ENCODE data around the gene BAD.
A peak's percentile ranks its signal among the peaks of the same experiment; 100 is the strongest.
"Not testable (repeated sequence)": the region's sequence is repeated elsewhere in the genome, so short reads cannot be mapped to it uniquely, and the experiment has no call there.

BAD gene

DNA sequence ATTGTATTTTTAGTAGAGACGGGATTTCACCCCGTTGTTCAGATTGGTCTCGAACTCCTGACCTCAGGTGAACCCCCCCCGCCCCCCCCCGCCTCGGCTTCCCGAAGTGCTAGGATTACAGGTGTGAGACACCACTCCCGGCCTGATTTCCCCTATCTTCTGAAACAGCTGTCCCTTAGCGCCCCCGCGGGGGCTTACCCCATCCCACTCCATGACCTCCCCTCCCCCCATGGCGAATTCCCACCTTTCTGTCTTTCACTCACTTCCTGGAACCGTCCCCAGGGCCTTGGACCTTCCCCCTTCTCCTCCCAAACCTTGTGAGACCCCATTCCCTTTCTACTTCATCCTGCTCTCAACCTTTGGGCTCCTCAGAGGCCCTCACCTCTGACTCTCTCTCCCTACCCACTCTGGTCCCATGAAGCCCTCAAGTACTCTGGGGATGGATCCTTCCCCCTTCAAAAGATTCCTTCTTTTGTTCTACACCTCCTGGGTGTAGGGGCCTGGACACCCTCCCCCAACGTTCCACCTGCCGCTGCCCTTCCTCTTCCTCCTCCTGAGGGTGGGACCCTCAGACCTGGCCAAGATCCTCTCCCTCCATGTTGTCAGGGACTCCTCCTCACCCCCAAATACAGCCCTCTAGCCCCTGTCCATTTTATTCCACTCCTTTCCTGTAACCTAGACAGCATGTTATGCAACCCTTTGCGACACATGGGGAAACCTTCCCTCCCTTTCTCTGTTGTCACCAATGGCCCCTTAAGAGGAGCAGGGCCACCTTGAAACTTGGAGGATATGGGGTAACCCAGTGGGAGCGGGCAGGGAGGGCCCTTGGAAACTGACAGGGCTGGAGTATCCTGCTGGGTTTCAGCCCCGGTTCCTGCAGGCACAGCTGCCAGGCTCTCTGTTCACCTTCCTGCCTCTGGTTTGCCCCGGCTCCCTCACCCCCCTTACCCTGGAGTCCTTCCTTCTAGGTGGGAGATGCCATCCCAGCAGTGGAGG is 34.6 kb upstream of the BAD start:
- DNase-seq (ENCODE audit: low spot score), result no peak
- TF ChIP-seq, protein P1, sequence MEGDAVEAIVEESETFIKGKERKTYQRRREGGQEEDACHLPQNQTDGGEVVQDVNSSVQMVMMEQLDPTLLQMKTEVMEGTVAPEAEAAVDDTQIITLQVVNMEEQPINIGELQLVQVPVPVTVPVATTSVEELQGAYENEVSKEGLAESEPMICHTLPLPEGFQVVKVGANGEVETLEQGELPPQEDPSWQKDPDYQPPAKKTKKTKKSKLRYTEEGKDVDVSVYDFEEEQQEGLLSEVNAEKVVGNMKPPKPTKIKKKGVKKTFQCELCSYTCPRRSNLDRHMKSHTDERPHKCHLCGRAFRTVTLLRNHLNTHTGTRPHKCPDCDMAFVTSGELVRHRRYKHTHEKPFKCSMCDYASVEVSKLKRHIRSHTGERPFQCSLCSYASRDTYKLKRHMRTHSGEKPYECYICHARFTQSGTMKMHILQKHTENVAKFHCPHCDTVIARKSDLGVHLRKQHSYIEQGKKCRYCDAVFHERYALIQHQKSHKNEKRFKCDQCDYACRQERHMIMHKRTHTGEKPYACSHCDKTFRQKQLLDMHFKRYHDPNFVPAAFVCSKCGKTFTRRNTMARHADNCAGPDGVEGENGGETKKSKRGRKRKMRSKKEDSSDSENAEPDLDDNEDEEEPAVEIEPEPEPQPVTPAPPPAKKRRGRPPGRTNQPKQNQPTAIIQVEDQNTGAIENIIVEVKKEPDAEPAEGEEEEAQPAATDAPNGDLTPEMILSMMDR (IDR thresholded peaks at IDR 0.05; ENCODE audit: borderline replicate concordance, control extremely low read depth, extremely low read depth, insufficient read depth, missing control alignments), result no peak

DNA sequence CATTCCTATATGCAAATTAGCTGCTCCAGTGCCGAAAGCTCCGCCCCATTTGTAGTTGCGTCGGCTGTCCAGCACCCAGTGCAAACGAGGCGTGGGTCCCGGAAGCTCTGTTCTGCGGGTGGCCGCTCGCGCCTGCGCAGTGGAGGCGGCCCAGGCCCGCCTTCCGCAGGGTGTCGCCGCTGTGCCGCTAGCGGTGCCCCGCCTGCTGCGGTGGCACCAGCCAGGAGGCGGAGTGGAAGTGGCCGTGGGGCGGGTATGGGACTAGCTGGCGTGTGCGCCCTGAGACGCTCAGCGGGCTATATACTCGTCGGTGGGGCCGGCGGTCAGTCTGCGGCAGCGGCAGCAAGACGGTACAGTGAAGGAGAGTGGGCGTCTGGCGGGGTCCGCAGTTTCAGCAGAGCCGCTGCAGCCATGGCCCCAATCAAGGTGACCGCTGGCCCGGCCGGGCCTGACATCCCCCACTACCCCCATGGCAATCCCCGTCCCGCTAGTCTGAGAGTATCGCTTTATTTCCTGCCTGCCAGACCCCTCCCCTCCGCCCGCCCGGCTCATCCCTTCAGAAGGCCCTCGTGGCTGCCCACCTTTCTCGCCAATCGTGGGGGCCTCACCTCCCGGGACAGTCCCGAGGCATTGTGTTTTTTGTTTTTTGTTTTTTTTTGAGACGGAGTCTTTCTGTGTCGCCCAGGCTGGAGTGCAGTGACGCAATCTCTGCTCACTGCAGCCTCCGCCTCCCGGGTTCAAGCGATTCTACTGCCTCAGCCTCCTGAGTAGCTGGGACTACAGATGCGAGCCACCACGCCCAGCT is 33.7 kb upstream of the BAD start, which contains the start of gene PRDX5:
Gene PRDX5, plus strand, starts transcription at position 161 of the 805 bp plus-strand sequence. Its CDS starts 95 bp downstream, at position 256.
- TF ChIP-seq, protein P1 (IDR thresholded peaks at IDR 0.05; ENCODE audit: borderline replicate concordance, control extremely low read depth, extremely low read depth, insufficient read depth, missing control alignments), result peak; percentile 54
- DNase-seq (ENCODE audit: low spot score), result peak; percentile 97
- in situ Hi-C loops (cut with MboI; ENCODE audit: low sequenced_read_pairs, unreplicated experiment), result no loop called here

More for the DNA sequence above, 34.6 kb upstream of the BAD start:
- in situ Hi-C loops (cut with MboI; ENCODE audit: low sequenced_read_pairs, unreplicated experiment), result no loop called here

DNA sequence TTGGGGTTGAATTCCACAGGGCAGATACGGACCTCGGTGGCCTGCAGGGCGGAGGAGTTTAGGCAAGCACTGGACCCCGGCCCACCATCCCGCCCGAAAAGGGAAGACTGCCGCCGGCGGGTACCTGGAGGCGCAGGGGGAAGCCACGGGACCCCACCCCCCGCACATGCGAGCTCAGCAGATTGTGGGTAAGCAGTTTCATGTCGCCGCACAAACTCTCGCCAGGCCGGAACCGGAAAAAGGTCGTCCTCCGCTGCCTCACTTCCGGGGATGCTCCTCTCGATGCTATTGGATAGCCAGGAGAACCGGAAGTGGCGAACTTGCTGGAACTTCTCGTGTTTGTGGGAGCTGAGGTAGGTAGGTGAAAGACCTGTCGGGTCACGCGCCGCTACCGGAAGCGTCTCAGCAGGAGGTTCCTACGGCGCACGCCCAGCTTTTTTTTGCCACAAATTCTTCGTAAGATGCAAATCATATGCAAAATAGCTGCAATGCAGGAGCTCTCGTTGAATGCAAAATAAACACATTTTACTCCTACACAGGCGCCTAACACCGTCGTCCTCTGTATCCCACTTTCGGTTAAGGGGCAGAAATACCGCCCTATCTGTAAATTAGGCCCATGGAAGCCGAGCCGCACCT is 33.0 kb upstream of the BAD start, which contains the start of gene TRMT112:
Gene TRMT112, minus strand, starts transcription at position 235 of the 636 bp plus-strand sequence. Its CDS starts 33 bp downstream, at position 202.
- in situ Hi-C loops (cut with MboI; ENCODE audit: low sequenced_read_pairs, unreplicated experiment), result no loop called here
- peak; percentile 93 for DNase-seq (ENCODE audit: low spot score)
- TF ChIP-seq, protein P1 (IDR thresholded peaks at IDR 0.05; ENCODE audit: borderline replicate concordance, control extremely low read depth, extremely low read depth, insufficient read depth, missing control alignments), result no peak

DNA sequence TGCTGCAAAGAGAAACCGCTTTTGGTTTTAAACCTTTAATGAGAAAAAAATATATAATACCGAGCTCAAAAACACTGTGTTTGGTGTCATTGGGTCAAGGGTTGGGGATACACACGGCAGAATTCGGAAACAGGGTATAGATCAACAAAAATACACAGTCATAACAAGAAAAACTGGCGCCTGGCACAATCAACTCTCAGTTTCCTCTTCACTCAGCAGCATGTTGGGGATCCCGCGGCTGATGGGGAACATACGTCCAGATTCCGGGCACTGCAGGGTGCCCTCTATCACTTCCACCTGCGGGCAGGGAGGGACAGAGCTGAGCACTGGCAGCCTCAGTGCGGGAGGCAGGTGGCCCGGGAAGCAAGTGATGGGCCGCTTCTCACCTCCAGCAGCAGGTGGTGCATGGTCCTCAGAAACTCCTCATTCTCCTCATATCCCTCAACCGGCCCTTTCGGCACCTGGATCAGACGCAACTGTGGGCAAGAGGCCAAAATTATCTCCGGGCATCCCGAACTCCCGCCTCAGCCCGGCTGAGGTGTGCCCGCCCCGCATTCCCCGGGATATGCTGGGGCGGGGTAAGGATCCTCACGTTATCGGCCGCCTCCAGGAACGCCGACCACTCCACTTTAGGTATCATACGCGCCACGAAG is 32.3 kb upstream of the BAD start:
- TF ChIP-seq, protein P1 (IDR thresholded peaks at IDR 0.05; ENCODE audit: borderline replicate concordance, control extremely low read depth, extremely low read depth, insufficient read depth, missing control alignments), result no peak
- in situ Hi-C loops (cut with MboI; ENCODE audit: low sequenced_read_pairs, unreplicated experiment), result no loop called here
- no peak for DNase-seq (ENCODE audit: low spot score)

DNA sequence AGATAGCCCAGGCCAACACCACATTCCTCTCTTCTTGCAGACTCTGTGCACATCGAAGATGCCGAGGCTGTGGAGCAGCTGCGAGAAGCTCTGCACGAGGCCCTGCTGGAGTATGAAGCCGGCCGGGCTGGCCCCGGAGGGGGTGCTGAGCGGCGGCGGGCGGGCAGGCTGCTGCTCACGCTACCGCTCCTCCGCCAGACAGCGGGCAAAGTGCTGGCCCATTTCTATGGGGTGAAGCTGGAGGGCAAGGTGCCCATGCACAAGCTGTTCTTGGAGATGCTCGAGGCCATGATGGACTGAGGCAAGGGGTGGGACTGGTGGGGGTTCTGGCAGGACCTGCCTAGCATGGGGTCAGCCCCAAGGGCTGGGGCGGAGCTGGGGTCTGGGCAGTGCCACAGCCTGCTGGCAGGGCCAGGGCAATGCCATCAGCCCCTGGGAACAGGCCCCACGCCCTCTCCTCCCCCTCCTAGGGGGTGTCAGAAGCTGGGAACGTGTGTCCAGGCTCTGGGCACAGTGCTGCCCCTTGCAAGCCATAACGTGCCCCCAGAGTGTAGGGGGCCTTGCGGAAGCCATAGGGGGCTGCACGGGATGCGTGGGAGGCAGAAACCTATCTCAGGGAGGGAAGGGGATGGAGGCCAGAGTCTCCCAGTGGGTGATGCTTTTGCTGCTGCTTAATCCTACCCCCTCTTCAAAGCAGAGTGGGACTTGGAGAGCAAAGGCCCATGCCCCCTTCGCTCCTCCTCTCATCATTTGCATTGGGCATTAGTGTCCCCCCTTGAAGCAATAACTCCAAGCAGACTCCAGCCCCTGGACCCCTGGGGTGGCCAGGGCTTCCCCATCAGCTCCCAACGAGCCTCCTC is 31.4 kb upstream of the BAD start:
- DNase-seq (ENCODE audit: low spot score); in situ Hi-C loops (cut with MboI; ENCODE audit: low sequenced_read_pairs, unreplicated experiment): not testable (repeated sequence)

All from GM13976 (cell line).